ENCODE measurements around the gene SAAL1.

SAAL1 gene

GRCh38 chr11:18081551-18081950, 24.3 kb downstream of the SAAL1 start:
- DNase-seq, result peak; percentile 72

- peak; percentile 22 for DNase-seq
These were observed 25.4 kb downstream of the SAAL1 start for GRCh38 chr11:18080451-18080850.

- no peak for DNase-seq
These were observed 27.0 kb downstream of the SAAL1 start for GRCh38 chr11:18078909-18079308.

- DNase-seq, result peak; percentile 16
These were observed 30.4 kb downstream of the SAAL1 start for GRCh38 chr11:18075444-18075843.

GRCh38 chr11:18071098-18071705, 34.7 kb downstream of the SAAL1 start:
- peak; percentile 98 for DNase-seq

- DNase-seq, result no peak
These were observed 38.5 kb downstream of the SAAL1 start for GRCh38 chr11:18067372-18067771.

- DNase-seq, result no peak
These were observed 39.3 kb downstream of the SAAL1 start for GRCh38 chr11:18066626-18067025.

GRCh38 chr11:18065572-18065971, 40.3 kb downstream of the SAAL1 start:
- DNase-seq, result peak; percentile 99

GRCh38 chr11:18064450-18065054, 41.3 kb downstream of the SAAL1 start:
- DNase-seq, result peak; percentile 99

- DNase-seq, result peak; percentile 97
These were observed 41.9 kb downstream of the SAAL1 start for GRCh38 chr11:18063862-18064434.

GRCh38 chr11:18063125-18063524, 42.8 kb downstream of the SAAL1 start:
- peak; percentile 84 for DNase-seq

GRCh38 chr11:18061351-18061750, 44.5 kb downstream of the SAAL1 start:
- no peak for DNase-seq

- DNase-seq, result peak; percentile 12
These were observed 49.2 kb downstream of the SAAL1 start for GRCh38 chr11:18056561-18057181.

GRCh38 chr11:18054511-18055103, 51.3 kb downstream of the SAAL1 start:
- DNase-seq, result no peak

GRCh38 chr11:18050848-18051247, 55.0 kb downstream of the SAAL1 start:
- no peak for DNase-seq

- DNase-seq, result peak; percentile 95
These were observed 59.6 kb downstream of the SAAL1 start, which contains the start of gene TPH1 for GRCh38 chr11:18046116-18046777. Gene TPH1, minus strand, starts transcription at chr11:18046269. Its CDS starts 5,507 bp downstream, at chr11:18040762.

- DNase-seq, result no peak
These were observed 69.4 kb downstream of the SAAL1 start for GRCh38 chr11:18036456-18036855.
